Measurements from ENCODE around the gene RYR2.

- TF ChIP-seq CTCF (IDR thresholded peaks at IDR 0.05) (no peak), POLR2A (IDR thresholded peaks at IDR 0.05) (no peak)
Observed at GRCh38 chr1:237070519-237070918, 28.5 kb downstream of the RYR2 start.
